SK-N-MC (cell line): Measurements from ENCODE around the gene RPP38.

Experiments
- EZH2 ChIP-seq: fragments of 200-600 bp; sonication (generic); IDR thresholded peaks from one replicate; pipeline ENCODE4 v1.6.1; 2017; ENCODE audit warnings: antibody characterized with exemption
- FOXP2 ChIP-seq: optimal IDR thresholded peaks from 2 replicates; pipeline ENCODE3; 2011; ENCODE audit warnings: mild to moderate bottlenecking, moderate library complexity; ENCODE audit not compliant: insufficient read depth; ENCODE audit errors: extremely low read length, control extremely low read depth
- POLR2AphosphoS5 ChIP-seq: IDR thresholded peaks from 2 replicates; pipeline ENCODE4 v1.6.1; 2012; ENCODE audit warnings: mild to moderate bottlenecking, low read depth, low read length, borderline replicate concordance

GRCh38 chr10:15099886-15100285, 2.7 kb downstream of the RPP38 start:
- TF ChIP-seq EZH2 (no peak), POLR2AphosphoS5 (no peak), FOXP2 (no peak)
